SK-N-MC (cell line): ENCODE data around the gene CCN5.

Experiments
- DNase-seq: peaks from one replicate; pipeline ENCODE4 v3.0.0-alpha.2; 2011; ENCODE audit warnings: low read depth, low spot score
- H3K27ac ChIP-seq: fragments of 200-600 bp; sonication (generic); 2 replicates; pipeline ENCODE4 v1.5.1; 2016; ENCODE audit warnings: mixed run types
- H3K36me3 ChIP-seq: fragments of 200-600 bp; sonication (generic); 2 replicates; pipeline ENCODE4 v1.6.1; 2017; ENCODE audit warnings: antibody characterized with exemption, low read length, mixed read lengths; ENCODE audit not compliant: insufficient read depth
- H3K4me3 ChIP-seq: fragments of 200-600 bp; sonication (generic); 2 replicates; pipeline ENCODE4 v1.5.1; 2016
- H3K9ac ChIP-seq: fragments of 200-600 bp; sonication (generic); 2 replicates; pipeline ENCODE4 v1.8.0; 2017; ENCODE audit warnings: mixed run types, mixed read lengths; ENCODE audit not compliant: insufficient read length
- H3K9me3 ChIP-seq: fragments of 200-600 bp; sonication (generic); 2 replicates; pipeline ENCODE4 v1.6.1; 2017; ENCODE audit warnings: low read depth, mild to moderate bottlenecking, antibody characterized with exemption, low read length, moderate library complexity, mixed read lengths
- EZH2 ChIP-seq: fragments of 200-600 bp; sonication (generic); IDR thresholded peaks from one replicate; pipeline ENCODE4 v1.6.1; 2017; ENCODE audit warnings: antibody characterized with exemption
- FOXP2 ChIP-seq: optimal IDR thresholded peaks from 2 replicates; pipeline ENCODE3; 2011; ENCODE audit warnings: mild to moderate bottlenecking, moderate library complexity; ENCODE audit not compliant: insufficient read depth; ENCODE audit errors: extremely low read length, control extremely low read depth
- POLR2AphosphoS5 ChIP-seq: IDR thresholded peaks from 2 replicates; pipeline ENCODE4 v1.6.1; 2012; ENCODE audit warnings: mild to moderate bottlenecking, low read depth, low read length, borderline replicate concordance

The CCN5 gene

DNA sequence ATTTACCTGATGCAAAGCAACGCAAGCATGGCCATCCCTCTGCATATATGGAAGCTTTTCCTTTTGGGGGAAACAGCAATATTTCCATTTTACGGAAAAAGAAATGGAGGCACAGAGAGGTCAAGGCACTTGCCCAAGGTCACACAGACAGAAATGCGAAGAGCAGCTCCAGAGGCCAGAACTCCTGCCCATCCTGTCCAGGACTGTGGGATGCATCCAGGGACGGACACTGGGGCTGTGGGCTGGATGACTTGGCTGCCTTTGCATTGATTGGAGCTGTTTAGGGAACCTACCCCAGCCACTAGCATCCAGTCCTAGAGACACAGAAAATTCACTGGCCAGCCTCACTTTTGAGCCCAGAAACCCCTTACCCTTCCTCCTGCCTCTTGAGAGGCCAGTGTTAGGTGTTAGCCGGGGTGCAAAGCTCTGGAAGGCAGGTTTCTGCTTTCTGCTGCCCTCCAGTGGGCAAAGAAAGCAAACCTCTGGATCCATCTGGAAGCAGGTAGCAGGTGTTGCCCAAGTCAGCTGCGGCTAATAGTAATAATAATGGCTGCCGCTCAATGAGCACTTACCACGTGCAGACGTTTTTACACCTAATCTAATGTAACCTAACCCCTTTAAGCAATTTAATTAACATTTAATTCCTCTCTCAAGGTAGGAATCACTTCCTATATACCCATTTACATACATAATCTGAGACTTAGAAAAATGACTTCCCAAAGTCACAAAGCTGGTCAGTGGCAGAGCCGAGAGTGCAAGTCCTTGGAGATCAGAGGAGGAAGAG, 31.7 kb upstream of the CCN5 start:
- no peak overlapping the region for H3K4me3 ChIP-seq
- H3K9me3 ChIP-seq, result no peaks in the 10 kb centered on the region
- TF ChIP-seq POLR2AphosphoS5 (no peak), FOXP2 (no peak), EZH2 (no peak)
- no peaks in the 10 kb centered on the region for H3K36me3 ChIP-seq
- DNase-seq, result no peak
- H3K27ac ChIP-seq, result no peak overlapping the region
- H3K9ac ChIP-seq, result no peak overlapping the region

DNA sequence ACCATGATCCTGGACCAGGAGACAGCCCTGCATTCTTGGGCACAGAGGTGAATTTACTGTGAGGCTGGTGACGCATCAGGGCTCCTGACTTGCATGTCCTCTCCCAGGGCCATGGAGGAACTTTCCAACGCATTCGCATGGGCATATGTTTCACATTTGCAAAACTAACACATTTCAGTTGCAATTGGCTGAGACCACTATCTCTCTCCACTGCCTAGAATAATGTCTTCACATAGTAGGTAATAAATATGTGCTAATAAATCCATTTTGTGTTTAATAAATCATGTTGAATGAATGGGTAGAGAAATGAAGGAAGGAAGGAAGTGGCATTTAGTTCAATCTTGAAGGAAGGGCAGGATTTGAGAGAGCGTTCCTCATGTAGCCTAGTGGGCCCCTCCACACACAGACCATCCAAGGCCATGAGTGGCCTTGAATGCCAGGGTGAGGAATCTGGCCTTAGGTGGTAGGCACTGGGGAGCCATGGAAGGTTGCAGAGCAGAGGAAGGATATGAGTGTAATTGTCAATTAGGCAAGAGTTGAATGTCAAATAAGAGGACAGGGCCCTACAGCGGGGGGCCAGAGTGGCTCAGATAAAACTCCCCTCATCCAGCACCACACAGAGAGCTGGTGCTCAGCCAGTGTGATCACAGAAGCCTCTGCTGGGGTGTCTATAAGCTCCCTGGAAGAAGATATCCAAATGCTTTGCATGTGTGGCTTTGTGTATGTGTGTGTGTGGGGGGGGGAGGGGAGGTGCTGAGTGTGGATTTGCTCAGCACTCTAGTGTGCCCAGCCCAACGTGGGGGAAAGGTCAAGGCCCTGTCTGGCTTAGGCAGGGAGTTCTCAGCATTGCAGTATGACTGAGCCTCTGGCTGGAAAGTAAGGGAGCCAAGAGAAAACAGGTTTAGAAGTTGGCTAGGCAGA, 30.9 kb upstream of the CCN5 start:
- Histone ChIP-seq H3K27ac (no peak overlapping the region), H3K9me3 (no peaks in the 10 kb centered on the region), H3K4me3 (no peak overlapping the region), H3K9ac (no peak overlapping the region), H3K36me3 (no peaks in the 10 kb centered on the region)
- no peak for DNase-seq
- TF ChIP-seq POLR2AphosphoS5, result no peak
- TF ChIP-seq FOXP2, result no peak
- TF ChIP-seq EZH2, result no peak

DNA sequence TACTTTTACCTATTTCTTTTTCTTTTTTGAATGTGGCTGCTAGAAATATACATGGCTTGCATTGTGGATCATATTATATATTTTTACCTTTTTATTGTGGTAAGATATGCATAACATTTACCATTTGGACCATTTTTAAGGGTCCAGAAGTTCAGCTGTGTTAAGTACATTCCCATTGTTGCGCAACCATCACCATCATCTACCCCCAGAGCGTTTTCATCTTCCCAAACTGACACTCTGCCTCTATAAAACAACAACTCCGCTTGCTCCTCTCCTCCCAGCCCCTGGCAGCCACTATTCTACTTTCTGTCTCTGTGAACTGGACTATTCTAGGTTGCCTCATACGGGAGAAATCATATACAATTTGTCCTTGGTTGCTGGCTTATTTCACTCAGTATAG, 28.2 kb upstream of the CCN5 start:
- Histone ChIP-seq H3K9me3 (no peaks in the 10 kb centered on the region), H3K4me3 (no peak overlapping the region), H3K36me3 (no peaks in the 10 kb centered on the region), H3K27ac (no peak overlapping the region), H3K9ac (no peak overlapping the region)
- TF ChIP-seq POLR2AphosphoS5 (no peak), FOXP2 (no peak), EZH2 (no peak)
- no peak for DNase-seq

DNA sequence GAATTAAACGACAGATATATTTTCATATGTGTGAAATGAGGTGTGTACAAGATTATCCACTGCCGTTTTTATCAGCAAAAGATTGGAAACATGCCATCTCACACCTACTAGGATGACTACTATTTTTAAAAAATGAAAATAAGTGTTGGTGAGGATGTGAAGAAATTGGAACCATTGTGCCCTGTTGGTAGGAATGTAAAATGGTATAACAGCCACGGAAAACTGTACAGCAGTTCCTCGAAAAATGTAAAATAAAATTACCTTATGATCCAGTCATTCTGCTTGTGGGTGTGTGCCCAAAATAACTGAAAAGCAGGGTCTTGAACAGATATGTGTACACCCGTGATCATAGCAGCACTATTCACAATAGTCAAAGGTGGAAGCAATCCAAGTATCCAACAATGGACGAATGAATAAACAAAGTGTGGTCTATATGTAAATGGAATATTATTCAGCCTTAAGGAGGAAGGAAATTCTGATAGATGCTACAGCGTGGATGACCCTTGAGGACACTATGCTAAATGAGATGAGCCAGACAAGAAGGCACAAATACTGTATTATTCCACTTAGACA, 27.0 kb upstream of the CCN5 start:
- no peak overlapping the region for H3K9ac ChIP-seq
- no peaks in the 10 kb centered on the region for H3K36me3 ChIP-seq
- H3K27ac ChIP-seq, result no peak overlapping the region
- H3K4me3 ChIP-seq, result no peak overlapping the region
- H3K9me3 ChIP-seq, result no peaks in the 10 kb centered on the region
- no peak for DNase-seq
- no peak for TF ChIP-seq EZH2
- TF ChIP-seq POLR2AphosphoS5, result no peak
- no peak for TF ChIP-seq FOXP2

DNA sequence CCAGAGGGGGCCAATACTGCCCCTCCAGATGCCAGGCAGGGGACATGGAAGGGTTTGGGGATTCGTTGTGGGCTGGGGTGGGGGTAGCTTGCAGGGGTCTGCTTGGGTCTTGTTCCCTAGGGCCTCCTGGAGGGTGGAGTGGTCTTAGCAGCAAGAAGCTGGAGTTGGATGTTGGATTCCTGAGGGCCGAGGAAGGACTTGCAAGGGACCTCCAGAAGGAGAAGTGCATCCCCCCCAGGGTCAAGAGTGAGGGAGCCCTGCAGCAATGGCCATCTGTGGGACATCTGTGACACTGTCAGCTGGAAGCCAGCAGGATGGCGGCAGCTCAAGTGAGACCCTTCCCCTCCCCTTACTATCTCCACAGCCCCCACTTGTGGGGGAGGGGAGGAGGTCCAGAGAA, 25.4 kb upstream of the CCN5 start:
- H3K4me3 ChIP-seq, result no peak overlapping the region
- DNase-seq, result no peak
- H3K9ac ChIP-seq, result no peak overlapping the region
- no peaks in the 10 kb centered on the region for H3K36me3 ChIP-seq
- H3K9me3 ChIP-seq, result no peaks in the 10 kb centered on the region
- TF ChIP-seq POLR2AphosphoS5 (no peak), FOXP2 (no peak), EZH2 (no peak)
- no peak overlapping the region for H3K27ac ChIP-seq

DNA sequence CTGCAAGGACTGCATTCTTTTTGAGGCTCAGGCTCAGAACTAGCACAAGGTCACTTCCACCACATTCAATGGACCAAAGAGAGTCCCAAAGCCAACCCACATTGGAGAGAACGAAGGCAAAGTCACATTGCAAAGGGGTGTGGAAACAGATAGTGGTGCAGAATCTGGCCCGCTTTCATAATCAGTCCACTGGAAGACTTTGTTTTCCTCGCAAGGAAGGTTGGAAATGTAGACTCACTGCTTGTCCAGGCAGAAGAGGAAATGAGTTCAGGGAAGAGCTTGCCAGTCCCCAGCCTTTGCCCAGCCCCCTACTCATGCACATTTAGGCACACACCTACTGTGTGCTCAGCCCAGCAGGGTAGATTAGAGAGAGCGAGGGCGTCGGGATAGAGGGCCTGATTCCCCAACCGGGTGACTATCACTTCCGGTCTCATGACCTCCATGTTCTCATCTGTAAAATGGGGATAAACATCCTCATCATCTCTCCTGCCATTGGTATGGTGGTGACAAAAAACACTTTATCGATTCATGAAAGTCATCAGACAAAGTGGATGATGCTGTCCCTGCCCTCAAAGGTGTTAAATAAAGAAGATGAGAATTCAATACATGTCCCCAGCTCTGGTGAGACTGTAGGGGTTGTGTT, 24.3 kb upstream of the CCN5 start:
- TF ChIP-seq POLR2AphosphoS5 (no peak), FOXP2 (no peak), EZH2 (no peak)
- Histone ChIP-seq H3K9me3 (no peaks in the 10 kb centered on the region), H3K9ac (no peak overlapping the region), H3K4me3 (no peak overlapping the region), H3K36me3 (no peaks in the 10 kb centered on the region), H3K27ac (no peak overlapping the region)
- DNase-seq, result no peak

DNA sequence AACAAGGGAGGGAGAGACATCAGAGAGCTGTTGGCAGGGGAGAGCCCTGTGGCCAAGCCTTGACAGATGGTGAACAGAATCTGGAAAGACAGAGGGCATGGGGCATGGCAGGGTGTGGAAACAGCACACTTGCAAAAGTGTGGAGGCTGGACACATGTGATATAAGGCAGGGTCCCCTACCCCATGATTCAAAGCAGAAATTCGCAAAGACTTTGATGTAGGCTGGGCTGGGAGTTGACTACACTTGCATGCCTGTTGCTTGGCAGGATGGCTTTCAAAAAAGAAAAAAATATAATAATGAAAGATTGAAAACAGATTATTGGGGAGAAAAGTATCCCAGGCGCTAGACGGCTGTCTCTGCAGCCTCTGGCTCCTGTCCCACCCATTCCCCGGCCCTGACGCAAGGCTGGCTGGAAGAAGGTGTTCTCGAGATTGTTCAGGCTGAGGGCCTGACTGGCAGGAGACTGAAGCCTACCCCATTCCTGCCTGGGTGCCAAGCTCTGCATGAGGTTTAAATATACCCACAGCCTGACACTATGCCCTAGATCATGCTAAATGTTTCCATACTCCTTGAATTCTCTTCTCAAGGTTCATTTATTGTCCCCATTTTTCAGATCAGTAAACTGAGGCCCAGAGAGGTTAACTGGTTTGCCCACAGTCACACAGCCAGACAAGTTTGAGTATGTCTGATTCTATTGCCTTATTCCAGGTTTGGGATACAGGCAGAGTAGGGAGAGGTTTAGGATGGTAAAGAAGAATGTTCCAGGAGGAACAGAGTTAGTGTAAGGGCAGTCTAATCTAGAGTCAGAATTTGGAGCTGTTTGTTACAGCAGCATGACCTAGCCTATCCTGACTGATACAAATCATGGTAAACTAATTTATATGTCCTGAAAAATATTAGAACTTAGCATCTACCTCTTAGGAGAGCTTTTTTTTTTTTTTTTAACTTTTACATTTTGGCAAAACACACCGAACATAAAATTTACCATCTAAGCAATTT, 23.4 kb upstream of the CCN5 start:
- Histone ChIP-seq H3K27ac (no peak overlapping the region), H3K9me3 (no peaks in the 10 kb centered on the region), H3K4me3 (no peak overlapping the region), H3K9ac (no peak overlapping the region), H3K36me3 (no peaks in the 10 kb centered on the region)
- TF ChIP-seq POLR2AphosphoS5, result no peak
- no peak for TF ChIP-seq EZH2
- TF ChIP-seq FOXP2, result no peak
- DNase-seq, result no peak
